Measurements from ENCODE around the gene PHF14.

The PHF14 gene

GRCh38 chr7:11196143-11196542, 222.5 kb downstream of the PHF14 start:
- in situ Hi-C loops (cut with HindIII; ENCODE audit: low sequenced_read_pairs), result no loop called here

GRCh38 chr7:11203224-11203623, 229.6 kb downstream of the PHF14 start:
- in situ Hi-C loops (cut with HindIII; ENCODE audit: low sequenced_read_pairs), result no loop called here

GRCh38 chr7:11203683-11204082, 230.0 kb downstream of the PHF14 start:
- in situ Hi-C loops (cut with HindIII; ENCODE audit: low sequenced_read_pairs), result no loop called here

- in situ Hi-C loops (cut with HindIII; ENCODE audit: low sequenced_read_pairs), result no loop called here
Observed at GRCh38 chr7:11206177-11206899, 232.7 kb downstream of the PHF14 start.

GRCh38 chr7:11207565-11207964, 233.9 kb downstream of the PHF14 start:
- in situ Hi-C loops (cut with HindIII; ENCODE audit: low sequenced_read_pairs), result no loop called here

GRCh38 chr7:11208883-11209465, 235.3 kb downstream of the PHF14 start:
- in situ Hi-C loops (cut with HindIII; ENCODE audit: low sequenced_read_pairs), result no loop called here

- in situ Hi-C loops (cut with HindIII; ENCODE audit: low sequenced_read_pairs), result no loop called here
Observed at GRCh38 chr7:11210374-11210773, 236.7 kb downstream of the PHF14 start.

GRCh38 chr7:11212080-11212711, 238.5 kb downstream of the PHF14 start:
- in situ Hi-C loops (cut with HindIII; ENCODE audit: low sequenced_read_pairs), result no loop called here

- in situ Hi-C loops (cut with HindIII; ENCODE audit: low sequenced_read_pairs), result no loop called here
Observed at GRCh38 chr7:11212816-11213215, 239.1 kb downstream of the PHF14 start.

GRCh38 chr7:11213266-11213665, 239.6 kb downstream of the PHF14 start:
- in situ Hi-C loops (cut with HindIII; ENCODE audit: low sequenced_read_pairs), result no loop called here

- in situ Hi-C loops (cut with HindIII; ENCODE audit: low sequenced_read_pairs), result no loop called here
Observed at GRCh38 chr7:11216276-11216675, 242.6 kb downstream of the PHF14 start.

GRCh38 chr7:11217848-11218565, 244.3 kb downstream of the PHF14 start:
- in situ Hi-C loops (cut with HindIII; ENCODE audit: low sequenced_read_pairs), result no loop called here

Data from endothelial cell of hepatic sinusoid (primary cell).